ENCODE results near the gene ANKS3. TPM values are rescaled to one million over a fixed set of nuclear protein-coding genes. Genes with fewer than 3 reads are reported as not detected.

The ANKS3 gene
- polyA plus RNA-seq, 1 donor (not counting 4 experiments of a cell fraction or from before 2014, with no cell fraction given), result 11.7 TPM

DNA sequence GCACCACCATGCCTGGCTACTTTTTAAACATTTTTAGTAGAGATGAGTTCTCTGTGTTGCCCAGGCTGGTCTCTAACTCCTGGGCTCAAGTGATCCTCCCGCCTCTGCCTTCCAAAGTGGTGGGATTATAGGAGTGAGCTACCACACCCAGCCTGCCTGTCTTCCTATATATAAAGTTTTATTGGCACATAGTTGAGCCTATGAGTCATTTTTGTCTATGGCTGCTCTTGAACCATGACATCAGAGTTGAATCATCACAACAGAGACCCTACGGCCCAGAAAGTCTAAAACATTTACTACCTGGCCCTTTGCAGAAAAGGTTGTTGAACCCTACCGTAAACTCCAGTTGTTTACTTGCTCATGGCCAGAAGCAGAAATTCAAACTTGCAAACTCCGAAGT, 46.2 kb upstream of the ANKS3 start:
- H3K9me1 ChIP-seq (ENCODE audit: control insufficient read depth, extremely low read depth, insufficient read depth, low read length), result no peaks in the 10 kb centered on the region
- H3K4me1 ChIP-seq (ENCODE audit: control insufficient read depth, extremely low read depth, insufficient read depth, low read length), result peaks cover 5% of the 10 kb centered on the region
- dilution Hi-C loops (cut with MboI; ENCODE audit: extremely low pct_ligation_motif_present, low sequenced_read_pairs), result no loop called here
- H3K36me3 ChIP-seq (ENCODE audit: control insufficient read depth in 2 of 2, extremely low read depth in 1 of 2, insufficient read depth in 2 of 2, low read length in 2 of 2), result no peaks in the 10 kb centered on the region
- H4K20me1 ChIP-seq (ENCODE audit: control insufficient read depth, extremely low read depth, insufficient read depth, low read length), result no peaks in the 10 kb centered on the region
- H2AFZ ChIP-seq (ENCODE audit: control insufficient read depth, low read length), result no peak overlapping the region
- no peaks in the 10 kb centered on the region for H3K79me2 ChIP-seq (ENCODE audit: control insufficient read depth, insufficient read depth, low read length)
- no peak overlapping the region for H3K27ac ChIP-seq (ENCODE audit: control insufficient read depth, insufficient read depth, low read length)
- TF ChIP-seq, protein P1, sequence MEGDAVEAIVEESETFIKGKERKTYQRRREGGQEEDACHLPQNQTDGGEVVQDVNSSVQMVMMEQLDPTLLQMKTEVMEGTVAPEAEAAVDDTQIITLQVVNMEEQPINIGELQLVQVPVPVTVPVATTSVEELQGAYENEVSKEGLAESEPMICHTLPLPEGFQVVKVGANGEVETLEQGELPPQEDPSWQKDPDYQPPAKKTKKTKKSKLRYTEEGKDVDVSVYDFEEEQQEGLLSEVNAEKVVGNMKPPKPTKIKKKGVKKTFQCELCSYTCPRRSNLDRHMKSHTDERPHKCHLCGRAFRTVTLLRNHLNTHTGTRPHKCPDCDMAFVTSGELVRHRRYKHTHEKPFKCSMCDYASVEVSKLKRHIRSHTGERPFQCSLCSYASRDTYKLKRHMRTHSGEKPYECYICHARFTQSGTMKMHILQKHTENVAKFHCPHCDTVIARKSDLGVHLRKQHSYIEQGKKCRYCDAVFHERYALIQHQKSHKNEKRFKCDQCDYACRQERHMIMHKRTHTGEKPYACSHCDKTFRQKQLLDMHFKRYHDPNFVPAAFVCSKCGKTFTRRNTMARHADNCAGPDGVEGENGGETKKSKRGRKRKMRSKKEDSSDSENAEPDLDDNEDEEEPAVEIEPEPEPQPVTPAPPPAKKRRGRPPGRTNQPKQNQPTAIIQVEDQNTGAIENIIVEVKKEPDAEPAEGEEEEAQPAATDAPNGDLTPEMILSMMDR (optimal IDR thresholded peaks at IDR 0.05 in 1 of 3, IDR thresholded peaks at IDR 0.05 in 1 of 3, conservative IDR thresholded peaks at IDR 0.05 in 1 of 3; ENCODE audit: extremely low read depth in 1 of 3, insufficient read depth in 2 of 3, low read length in 3 of 3), result no peak
- H3K4me3 ChIP-seq (ENCODE audit: control insufficient read depth in 2 of 3, extremely low read depth in 1 of 3, insufficient read depth in 2 of 3, low read depth in 1 of 3, low read length in 3 of 3), result no peak overlapping the region
- DNase-seq (ENCODE audit: low read depth, low spot score), result no peak
- H3K27me3 ChIP-seq (ENCODE audit: control insufficient read depth, extremely low read depth, insufficient read depth, low read length), result no peaks in the 10 kb centered on the region
- H3K9me3 ChIP-seq (ENCODE audit: control insufficient read depth, low read depth, low read length), result no peaks in the 10 kb centered on the region
- H3K4me2 ChIP-seq (ENCODE audit: control insufficient read depth, extremely low read depth, insufficient read depth, low read depth, low read length), result no peak overlapping the region
- FAIRE-seq, result no peak
- no peak overlapping the region for H3K9ac ChIP-seq (ENCODE audit: control insufficient read depth, extremely low read depth, insufficient read depth, low read length)

DNA sequence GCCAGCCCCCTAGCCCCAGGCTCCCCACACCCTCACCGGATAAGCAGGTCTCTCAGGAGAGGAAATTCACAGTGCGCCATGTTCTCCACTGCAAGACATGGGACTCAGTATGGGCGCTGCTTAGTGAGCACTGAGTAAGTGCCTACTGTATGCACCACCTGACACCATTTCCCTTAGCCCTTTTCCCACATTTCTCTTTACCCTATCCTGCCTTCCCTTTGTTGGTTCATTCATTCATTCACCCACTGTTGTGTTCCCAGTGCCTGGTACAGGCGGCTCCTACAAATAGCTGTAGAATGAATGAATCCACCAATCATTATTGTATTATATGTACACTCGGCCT, 44.0 kb upstream of the ANKS3 start:
- DNase-seq (ENCODE audit: low read depth, low spot score) (no peak), FAIRE-seq (no peak)
- Histone ChIP-seq H3K27ac (ENCODE audit: control insufficient read depth, insufficient read depth, low read length) (no peak overlapping the region), H3K4me3 (ENCODE audit: control insufficient read depth in 2 of 3, extremely low read depth in 1 of 3, insufficient read depth in 2 of 3, low read depth in 1 of 3, low read length in 3 of 3) (no peak overlapping the region), H4K20me1 (ENCODE audit: control insufficient read depth, extremely low read depth, insufficient read depth, low read length) (no peaks in the 10 kb centered on the region), H3K79me2 (ENCODE audit: control insufficient read depth, insufficient read depth, low read length) (no peaks in the 10 kb centered on the region), H3K36me3 (ENCODE audit: control insufficient read depth in 2 of 2, extremely low read depth in 1 of 2, insufficient read depth in 2 of 2, low read length in 2 of 2) (no peaks in the 10 kb centered on the region), H3K9me3 (ENCODE audit: control insufficient read depth, low read depth, low read length) (no peaks in the 10 kb centered on the region), H3K9me1 (ENCODE audit: control insufficient read depth, extremely low read depth, insufficient read depth, low read length) (no peaks in the 10 kb centered on the region), H3K4me2 (ENCODE audit: control insufficient read depth, extremely low read depth, insufficient read depth, low read depth, low read length) (no peak overlapping the region), H3K9ac (ENCODE audit: control insufficient read depth, extremely low read depth, insufficient read depth, low read length) (no peak overlapping the region), H2AFZ (ENCODE audit: control insufficient read depth, low read length) (no peak overlapping the region), H3K27me3 (ENCODE audit: control insufficient read depth, extremely low read depth, insufficient read depth, low read length) (no peaks in the 10 kb centered on the region), H3K4me1 (ENCODE audit: control insufficient read depth, extremely low read depth, insufficient read depth, low read length) (peaks cover 5% of the 10 kb centered on the region)
- dilution Hi-C loops (cut with MboI; ENCODE audit: extremely low pct_ligation_motif_present, low sequenced_read_pairs), result no loop called here
- no peak for TF ChIP-seq EZH2 (IDR thresholded peaks at IDR 0.05; ENCODE audit: low read length)
- TF ChIP-seq, protein P1 (optimal IDR thresholded peaks at IDR 0.05 in 1 of 3, IDR thresholded peaks at IDR 0.05 in 1 of 3, conservative IDR thresholded peaks at IDR 0.05 in 1 of 3; ENCODE audit: extremely low read depth in 1 of 3, insufficient read depth in 2 of 3, low read length in 3 of 3), result no peak

Data from keratinocyte (primary cell).